HT1080 (cell line): ENCODE data around the gene CACNA1C. TPM values are rescaled to one million over a fixed set of nuclear protein-coding genes. Genes with fewer than 3 reads are reported as not detected.

ENCODE experiments used
- DNase-seq: peaks from one replicate; pipeline ENCODE4 v3.0.0-alpha.2; 2015; ENCODE audit warnings: low read depth
- total RNA-seq: library from RNA; depleted of rRNA; stranded (reverse); fragments of >200 nt; shearing (Covaris generic); gene quantifications from 2 replicates; pipeline ENCODE4 v1.2.3, GENCODE V29; 2014

CACNA1C gene
- total RNA-seq, 1 experiment from 2014 or later, result not detected

DNA sequence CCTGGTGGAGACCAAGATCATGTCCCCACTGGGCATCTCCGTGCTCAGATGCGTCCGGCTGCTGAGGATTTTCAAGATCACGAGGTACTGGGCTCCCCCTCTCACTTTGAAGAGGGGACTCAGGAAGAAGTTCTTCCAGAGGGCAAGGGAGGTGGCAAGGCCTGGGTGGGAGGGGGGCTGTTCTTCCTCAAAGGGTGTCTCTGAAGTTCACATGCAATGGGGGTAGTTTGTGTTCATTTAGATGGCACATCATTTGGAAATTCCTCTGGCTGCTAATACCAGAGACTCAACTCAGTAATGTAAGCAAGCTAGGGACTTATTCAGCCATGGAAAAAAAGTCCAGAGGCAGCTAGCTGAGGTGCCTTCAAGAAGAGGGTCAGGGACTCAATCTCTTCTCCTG is 514.9 kb downstream of the CACNA1C start:
- no peak for DNase-seq

DNA sequence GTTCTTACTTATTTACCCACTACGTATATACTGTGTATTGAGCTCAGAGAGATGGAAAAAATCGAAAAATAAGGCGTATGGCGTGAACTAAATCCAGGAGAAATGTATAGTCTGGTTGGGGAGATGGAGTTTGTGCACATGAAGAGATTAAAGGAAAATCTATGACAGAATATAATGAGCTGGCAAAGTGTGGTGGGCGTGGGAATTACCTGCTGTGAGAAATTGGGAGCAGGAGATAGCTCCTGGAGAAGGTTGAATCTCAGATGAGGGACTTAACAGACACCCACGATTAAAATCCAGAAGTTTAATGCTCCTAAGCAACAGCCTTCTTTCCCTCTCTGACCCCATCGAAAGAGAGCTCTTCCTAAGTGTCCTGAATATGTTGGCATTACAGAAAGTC is 517.8 kb downstream of the CACNA1C start:
- no peak for DNase-seq

DNA sequence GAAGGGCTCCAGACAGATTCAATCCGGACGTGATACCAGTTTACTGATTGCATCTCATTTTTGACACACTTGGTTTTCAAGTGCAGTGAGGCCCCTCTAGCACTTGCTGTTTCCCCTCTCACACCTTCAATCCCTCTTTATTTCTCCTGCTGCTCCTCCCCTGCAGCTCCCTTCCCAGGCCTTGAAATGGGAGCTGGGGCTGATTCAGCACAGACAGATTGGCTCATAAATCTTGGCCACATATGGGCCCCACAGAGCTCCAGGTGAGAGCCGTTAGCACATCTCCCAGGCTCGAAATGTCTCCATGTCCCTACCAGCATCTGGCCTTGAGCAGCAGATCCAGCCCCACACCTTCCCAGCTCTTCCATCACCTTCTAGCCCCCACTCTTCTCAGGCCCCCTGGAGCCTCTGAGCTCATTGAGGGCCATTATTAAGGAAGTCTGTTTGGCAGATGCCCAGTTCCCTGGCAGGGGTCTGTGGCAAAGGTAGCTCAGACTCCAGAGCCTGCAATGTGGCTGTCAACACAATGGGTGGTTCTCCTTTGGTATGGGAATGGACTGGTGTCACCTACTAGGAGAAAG is 521.7 kb downstream of the CACNA1C start:
- no peak for DNase-seq

DNA sequence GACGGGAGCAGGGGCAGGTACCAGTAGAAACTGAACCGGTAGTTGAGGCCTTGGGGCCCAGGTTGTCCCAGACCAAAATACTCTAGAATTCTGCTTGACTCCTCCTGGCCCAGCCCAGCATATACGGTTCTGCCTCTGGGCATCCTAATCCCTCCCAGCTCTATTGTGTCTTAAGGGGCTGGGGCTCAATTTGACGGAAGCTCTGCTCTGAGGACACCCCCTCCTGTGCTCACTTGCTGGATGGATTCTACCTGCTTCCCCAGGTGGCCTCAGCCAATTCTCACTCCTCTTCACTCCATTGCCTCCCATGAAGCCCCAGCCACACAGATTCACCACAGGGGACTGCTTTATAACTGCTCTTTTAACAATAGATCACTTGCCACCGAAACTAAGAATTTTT is 522.5 kb downstream of the CACNA1C start:
- DNase-seq, result no peak

DNA sequence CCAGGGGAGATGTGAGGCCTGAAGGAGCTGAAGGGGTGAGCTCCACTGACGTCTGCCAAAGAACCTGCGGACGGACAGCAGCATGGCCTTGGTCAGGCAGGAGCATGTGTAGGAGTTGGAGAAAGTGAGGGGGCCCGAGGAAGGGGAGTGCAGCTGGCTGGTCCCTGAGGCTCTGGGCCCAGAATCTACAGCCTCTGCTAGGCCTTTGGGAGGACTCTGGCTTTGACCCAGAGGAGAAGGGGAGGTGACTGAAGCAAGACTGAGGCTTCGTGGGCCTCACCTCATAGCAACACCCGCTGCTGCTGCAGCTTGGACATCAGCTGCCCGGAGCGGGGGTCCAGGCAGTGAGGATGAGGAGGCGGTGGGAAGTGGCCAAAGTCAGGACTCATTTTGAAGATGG is 525.4 kb downstream of the CACNA1C start:
- no peak for DNase-seq

DNA sequence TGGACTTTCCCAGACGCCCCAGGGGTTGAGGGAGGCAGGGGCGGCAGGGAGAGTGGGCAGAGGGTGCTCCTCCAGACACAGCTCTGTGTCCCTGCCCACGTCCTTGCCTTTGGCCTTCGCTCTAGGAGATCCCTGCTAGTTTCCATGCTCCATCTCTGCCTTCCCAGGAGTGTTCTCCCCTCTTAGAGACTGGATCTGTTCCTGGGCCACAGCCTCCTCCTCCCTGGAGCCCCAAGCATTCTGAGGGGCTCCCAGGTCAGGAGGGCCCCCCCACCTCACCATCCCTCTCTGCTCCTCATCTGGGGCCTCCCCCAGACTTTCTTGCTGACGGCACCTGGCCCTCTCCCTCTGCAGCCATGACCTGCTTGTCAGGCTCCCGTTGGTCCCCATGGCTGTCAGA is 526.0 kb downstream of the CACNA1C start:
- DNase-seq, result no peak

DNA sequence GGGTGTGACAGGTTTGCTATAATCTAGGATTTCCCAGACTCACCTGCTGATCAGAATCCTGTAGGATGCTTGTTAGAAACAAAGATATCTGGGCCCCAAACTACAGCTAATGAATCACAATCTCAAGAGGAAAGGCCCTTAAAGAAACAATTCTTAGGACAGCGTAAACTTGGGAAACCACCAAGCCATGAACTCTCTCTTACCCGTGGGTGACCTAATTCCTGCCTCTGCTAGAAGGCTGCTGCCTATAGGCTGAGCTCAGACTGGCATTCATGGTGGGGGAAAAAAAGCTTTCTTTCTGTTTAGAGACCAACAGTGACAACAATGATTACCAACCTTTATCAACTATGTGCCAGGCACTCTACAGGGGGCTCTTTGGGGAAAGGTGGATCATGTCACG is 528.0 kb downstream of the CACNA1C start:
- DNase-seq, result no peak

DNA sequence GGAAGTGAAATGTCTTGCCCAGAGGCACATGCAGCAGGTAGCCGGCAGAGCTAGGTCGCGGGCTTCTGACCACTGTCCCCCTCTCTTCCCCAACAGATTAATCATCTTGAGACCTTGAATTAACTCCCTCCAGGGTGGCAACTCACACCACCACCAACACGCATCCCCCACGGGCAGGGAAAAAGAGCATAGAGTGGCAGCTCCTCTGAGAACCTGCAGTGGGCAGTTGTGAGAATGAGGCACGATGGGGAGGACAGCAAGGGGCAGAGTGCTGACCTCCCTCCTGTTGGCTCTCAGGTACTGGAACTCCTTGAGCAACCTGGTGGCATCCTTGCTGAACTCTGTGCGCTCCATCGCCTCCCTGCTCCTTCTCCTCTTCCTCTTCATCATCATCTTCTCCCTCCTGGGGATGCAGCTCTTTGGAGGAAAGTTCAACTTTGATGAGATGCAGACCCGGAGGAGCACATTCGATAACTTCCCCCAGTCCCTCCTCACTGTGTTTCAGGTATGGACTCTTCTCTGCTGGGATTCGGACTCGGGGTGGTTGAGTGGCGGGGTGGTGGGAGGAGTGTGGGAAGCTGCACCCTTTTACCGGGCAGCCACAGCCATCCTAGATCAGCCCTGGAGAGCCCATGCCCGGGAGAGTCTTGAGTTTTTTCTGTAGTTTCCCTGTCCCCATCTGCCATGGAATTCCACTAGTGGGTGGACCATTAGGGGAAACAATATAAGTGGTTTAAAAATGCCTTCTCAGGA is 528.7 kb downstream of the CACNA1C start:
- no peak for DNase-seq

DNA sequence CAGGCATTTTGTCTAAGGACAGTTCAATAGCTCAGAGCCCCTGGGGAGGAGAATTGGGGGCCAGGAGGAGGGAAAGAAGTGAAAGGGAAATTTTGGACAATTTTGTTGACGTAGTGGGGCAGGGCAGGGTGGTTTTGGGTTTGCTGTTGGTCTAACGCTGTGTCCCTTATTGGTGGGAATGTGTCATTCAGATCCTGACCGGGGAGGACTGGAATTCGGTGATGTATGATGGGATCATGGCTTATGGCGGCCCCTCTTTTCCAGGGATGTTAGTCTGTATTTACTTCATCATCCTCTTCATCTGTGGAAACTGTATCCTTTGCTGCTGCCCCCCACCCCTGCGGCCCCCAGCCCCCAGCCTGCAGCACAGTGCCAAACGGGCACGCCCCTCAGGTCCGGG is 529.8 kb downstream of the CACNA1C start:
- no peak for DNase-seq

DNA sequence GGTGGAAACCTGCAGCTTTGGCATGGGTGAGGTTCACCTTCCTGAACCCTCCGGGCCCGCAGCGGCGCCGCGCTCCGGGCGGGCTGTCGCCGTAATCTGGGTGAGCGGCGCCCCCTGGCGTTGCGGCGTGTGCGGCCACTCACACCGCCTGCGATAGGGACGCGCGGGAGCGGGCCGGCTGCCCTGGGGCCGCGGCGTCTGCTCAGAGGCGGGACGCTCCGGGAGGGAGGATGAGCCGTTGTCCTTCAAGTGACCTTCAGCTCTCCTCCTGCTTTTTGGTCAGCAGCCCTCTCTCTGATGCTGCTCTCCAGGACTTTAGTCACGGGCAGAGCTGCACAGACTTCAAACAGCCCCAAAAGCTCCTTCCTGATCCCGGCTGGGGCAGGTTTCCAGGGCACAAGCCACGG is 530.3 kb downstream of the CACNA1C start:
- no peak for DNase-seq

DNA sequence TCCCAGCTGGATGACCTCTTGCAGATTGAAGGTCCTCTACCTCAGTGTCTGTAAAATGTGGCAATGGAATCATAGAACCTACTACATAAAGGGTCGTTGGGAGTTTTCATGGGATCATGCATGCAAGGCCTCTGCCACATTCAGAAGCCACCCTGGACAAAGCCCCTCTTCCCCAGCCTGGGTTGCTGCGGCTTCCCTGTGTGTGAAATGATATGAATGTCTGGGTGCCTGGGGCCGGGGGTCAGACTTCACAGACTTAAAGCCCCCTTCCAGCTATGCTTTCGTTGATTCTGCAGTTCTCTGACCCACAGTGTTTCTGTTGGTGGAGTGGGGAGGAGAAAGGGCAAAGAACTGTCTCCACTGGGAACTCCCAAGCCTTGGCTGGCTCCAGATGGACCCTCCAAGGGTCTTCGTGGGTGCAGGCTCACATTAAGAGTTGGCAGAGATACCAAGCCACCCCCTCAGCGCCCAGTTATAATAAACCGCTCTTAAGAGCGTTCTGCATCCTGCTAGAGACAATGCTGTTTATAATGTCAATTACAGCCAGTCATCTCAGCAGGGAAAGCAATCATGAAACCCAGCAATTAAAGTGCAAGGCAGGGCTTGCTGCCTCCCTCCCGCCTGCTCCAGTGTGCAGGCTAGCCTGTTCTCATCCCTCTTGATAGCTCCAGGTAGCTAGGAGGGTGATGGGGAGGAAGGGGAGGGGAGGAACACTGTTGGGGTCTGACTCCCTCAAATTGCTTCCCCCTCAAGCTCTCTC is 531.0 kb downstream of the CACNA1C start:
- DNase-seq, result no peak

DNA sequence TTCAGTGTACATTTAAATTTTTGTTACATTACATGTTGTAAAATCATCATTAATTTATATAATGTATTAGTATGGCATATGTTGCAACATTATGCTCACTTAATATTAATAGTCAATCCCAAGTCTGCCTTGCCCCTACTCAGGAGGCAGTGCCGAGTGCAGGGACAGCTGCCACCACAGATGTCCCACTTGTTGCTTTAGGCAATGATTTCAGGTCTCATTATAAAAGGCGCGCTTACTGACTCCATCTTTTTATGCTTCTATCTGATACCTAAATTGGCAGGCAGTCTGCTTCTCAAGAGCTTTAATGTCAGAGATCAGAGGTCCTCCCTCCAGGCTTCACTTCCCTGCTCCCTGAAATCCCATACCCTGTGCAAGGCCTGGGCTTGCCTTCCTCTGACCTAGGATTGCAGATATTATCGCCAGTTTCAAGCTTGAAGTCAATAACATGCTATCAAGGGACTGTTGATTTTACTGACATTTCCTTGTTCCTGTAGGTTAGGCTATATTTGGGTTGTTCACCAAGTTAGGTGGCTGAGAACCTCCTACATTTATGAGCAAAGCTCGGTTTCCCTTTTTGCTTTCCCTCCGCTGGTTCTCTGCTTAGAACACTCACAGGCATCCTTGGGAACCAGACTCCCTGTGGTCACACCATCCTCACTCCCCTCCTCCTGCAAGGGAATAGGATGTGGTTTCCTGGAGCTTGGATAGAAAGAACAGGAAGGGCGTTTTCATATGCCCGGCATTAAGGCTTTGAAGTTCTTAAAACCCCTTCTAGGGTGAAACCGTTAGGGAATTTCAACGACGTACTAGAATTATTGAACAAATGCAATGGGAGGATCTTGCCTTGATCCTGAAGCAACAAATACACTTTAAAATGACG is 533.6 kb downstream of the CACNA1C start:
- peak; percentile 83 for DNase-seq

DNA sequence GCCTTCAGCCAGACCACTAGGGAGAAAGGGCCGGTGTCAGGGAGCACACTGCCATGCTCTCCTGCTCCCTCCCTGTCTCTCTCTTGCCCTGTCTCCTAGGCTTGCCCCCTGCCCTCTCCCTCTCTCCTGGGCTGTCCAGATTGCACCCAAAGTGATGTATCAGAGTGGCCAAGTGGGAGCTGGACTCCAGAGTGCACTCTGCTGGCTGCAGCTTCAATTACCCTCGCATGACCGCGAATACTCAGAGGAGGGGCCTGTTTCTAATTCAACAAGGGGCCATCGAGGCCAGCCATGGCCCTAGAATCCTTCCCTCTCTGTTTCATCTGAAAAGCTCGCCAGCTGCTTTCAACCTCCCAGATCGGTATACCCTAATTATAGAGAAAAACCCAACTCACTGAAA is 535.6 kb downstream of the CACNA1C start:
- no peak for DNase-seq

DNA sequence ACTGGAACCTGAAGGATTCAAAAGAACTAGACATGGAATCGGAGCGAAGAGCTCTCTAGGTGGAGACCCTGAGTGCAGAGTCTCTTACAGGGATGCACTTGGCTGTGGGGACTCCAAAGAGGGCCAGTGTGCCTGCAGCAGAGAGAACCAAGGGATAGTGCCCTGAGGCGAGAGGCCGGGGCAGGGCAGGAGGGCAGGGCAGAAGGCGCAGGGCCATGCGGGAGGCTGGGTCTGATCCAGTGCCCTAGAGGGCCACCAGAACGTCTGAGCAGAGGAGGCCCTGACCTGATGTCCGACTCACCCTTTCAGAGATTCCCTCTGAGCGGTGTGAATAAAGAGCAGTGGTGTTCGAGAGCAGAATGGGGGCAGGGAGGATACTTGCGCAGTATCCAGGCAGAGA is 536.6 kb downstream of the CACNA1C start:
- no peak for DNase-seq

DNA sequence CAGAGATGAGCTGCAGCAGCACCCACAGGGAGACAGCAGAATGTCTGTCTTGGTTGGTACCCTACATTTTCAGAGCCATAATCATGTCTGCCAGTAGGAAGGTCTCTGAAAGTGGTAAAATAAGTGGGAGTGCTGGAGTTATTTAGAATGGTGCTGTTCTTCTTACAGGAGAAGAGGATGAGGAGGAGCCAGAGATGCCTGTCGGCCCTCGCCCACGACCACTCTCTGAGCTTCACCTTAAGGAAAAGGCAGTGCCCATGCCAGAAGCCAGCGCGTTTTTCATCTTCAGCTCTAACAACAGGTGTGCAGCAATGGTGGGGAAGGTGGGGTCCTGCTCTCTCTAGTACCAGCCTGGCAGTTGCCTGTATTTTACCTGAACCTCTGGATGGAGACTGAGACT is 540.3 kb downstream of the CACNA1C start:
- no peak for DNase-seq

DNA sequence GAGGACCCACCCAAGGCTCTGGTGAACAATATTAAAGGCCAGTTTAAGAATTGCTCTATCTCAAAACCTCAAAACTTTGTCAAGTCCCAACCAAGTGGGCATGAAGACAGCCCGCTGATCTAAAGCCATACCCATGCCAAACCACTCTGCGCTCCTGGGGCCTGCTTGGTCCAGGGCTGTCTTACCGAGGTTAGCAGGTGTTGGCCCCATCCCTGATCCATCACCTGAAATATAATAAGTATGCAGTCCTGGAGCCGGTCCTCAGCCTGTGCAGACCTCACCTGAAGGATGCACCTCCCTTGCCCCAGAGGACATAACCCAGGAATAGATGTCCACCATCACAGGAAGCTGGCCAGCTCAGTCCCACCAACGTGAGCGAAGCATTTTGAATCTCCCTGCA is 543.7 kb downstream of the CACNA1C start:
- no peak for DNase-seq

DNA sequence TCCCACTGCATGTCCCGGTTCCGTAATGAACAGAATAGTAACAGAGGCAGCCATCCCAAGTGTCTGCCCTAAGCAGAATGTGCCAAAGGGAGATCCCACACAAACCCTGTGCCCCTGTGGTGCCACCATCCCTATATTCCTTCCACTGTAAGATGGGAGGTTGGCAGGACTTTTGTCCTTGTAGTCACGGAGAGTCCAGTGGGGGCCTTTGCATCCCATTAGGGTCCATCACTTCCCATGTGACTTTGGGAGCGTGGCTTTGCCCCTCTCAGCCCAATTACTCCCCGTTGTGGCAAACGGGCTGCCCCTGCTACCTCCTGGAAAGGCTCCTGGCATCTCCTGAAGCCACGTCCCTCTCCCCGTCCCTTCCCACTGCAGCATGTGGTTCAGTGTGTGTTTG is 552.5 kb downstream of the CACNA1C start:
- DNase-seq, result no peak

DNA sequence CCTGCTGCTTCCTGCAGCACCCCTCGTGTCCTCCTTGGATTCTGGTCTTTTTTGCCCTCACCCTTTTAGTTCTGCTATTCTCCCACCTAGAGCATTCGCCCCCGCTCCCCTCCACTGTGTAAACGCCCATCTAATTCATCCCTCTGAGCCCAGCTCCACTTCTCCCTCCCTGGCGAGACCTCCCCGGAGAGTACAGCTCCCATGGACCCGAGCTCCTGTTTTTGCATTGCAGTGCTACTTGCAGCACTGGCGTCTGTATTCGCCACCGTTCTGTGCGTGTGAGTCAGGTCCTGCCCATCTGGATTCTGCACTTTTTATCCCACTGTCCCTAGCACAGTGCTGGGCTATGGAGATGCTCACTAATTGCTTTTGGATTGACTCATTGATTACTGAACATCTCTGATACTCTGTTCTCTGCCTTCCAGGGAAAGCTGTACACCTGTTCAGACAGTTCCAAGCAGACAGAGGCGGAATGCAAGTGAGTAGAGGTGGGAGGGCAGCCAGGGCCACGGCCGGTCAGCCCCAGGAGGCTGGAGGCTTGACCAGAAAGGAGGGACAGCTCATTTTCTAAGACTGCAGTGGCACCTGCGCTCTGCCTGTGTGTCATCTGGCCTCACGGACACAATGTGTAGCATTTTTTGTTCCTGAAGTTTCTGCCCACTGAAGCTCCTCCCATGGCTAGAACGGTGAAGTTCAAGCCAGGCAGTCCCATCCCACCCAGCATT is 553.6 kb downstream of the CACNA1C start:
- DNase-seq, result no peak

DNA sequence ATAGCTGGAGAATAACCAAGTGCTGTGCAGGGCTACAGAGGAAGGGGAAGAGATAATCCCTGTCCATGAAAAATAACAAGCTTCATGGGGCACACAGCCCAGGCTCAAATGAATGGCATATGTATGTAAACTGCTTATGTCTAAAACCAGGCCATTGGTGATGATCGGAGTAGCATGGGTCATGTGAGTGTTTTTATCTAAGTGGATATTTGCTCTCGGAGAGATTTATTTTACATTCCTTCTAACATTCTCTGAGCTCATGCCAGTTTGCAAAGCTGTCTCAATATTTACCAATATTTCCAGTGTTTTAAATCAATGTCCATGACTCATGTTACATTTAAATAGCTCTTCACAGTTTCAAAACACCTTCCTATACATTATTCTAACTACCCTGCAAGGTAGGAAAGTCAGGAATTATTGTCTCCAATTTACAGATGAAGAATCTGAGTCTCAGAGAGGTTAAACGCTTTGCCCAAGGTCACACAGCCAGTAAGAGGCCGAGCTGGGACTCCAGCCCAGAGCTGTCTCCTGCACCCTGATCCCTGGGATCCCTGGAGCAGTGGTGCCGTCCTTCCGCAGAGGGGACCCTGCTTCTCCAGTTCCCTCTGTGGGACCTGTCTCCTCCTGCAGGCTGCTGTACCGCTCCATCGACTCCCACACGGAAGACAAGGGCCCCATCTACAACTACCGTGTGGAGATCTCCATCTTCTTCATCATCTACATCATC is 555.3 kb downstream of the CACNA1C start:
- no peak for DNase-seq

DNA sequence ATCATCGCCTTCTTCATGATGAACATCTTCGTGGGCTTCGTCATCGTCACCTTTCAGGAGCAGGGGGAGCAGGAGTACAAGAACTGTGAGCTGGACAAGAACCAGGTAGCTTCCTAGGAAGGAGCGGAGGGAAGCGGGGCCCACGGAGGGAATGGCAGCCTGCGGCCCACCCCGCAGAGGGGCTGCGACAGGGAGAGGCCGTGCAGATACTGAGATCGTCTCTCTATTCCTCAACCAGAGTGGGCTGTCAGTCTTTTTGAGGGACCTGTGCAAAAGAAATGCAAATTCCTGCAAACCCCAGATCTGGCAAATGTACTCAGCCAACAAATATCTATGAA is 555.8 kb downstream of the CACNA1C start:
- no peak for DNase-seq
